AG10803 (cell line): ENCODE measurements around the gene CDK14.

ENCODE experiments used
- DNase-seq: peaks from one replicate; pipeline ENCODE4 v3.0.0; 2010; ENCODE audit warnings: low read depth
- H3K4me3 ChIP-seq: 2 replicates; pipeline ENCODE4 v1.5.1; 2011; ENCODE audit warnings: mild to moderate bottlenecking, low read length, control low read depth
- CTCF ChIP-seq: conservative IDR thresholded peaks from 2 replicates; pipeline ENCODE4 v1.5.1; 2011; ENCODE audit warnings: mild to moderate bottlenecking, low read length, control low read depth, inconsistent platforms

CDK14 gene

GRCh38 chr7:91140286-91140685 is 544.2 kb downstream of the CDK14 start:
- no peak for DNase-seq
- no peak for TF ChIP-seq CTCF
- no peak overlapping the region for H3K4me3 ChIP-seq

GRCh38 chr7:91140982-91141381 is 544.9 kb downstream of the CDK14 start:
- TF ChIP-seq CTCF = no peak
- no peak for DNase-seq
- no peak overlapping the region for H3K4me3 ChIP-seq

GRCh38 chr7:91142743-91143142 is 546.6 kb downstream of the CDK14 start:
- no peak overlapping the region for H3K4me3 ChIP-seq
- no peak for DNase-seq
- no peak for TF ChIP-seq CTCF

GRCh38 chr7:91149341-91150246 is 553.5 kb downstream of the CDK14 start:
- DNase-seq = peak; percentile 15
- no peak overlapping the region for H3K4me3 ChIP-seq
- TF ChIP-seq CTCF = no peak

- no peak for TF ChIP-seq CTCF
Measured at GRCh38 chr7:91151916-91152315, 555.8 kb downstream of the CDK14 start.

GRCh38 chr7:91156316-91157185 is 560.4 kb downstream of the CDK14 start:
- TF ChIP-seq CTCF = no peak
- no peak for DNase-seq
- H3K4me3 ChIP-seq = no peak overlapping the region

More at GRCh38 chr7:91151916-91152315, 555.8 kb downstream of the CDK14 start:
- no peak for DNase-seq
- H3K4me3 ChIP-seq = no peak overlapping the region
